Glomerular visceral epithelial cell (primary cell): Measurements from ENCODE around the gene VAV2.
A peak's percentile ranks its signal among the peaks of the same experiment; 100 is the strongest.
"Not testable (repeated sequence)": the region's sequence is repeated elsewhere in the genome, so short reads cannot be mapped to it uniquely, and the experiment has no call there.

Source experiments
- DNase-seq: peaks from one replicate; pipeline ENCODE4 v3.0.0-alpha.2; 2016; ENCODE audit errors: extremely low spot score

The VAV2 gene

DNA sequence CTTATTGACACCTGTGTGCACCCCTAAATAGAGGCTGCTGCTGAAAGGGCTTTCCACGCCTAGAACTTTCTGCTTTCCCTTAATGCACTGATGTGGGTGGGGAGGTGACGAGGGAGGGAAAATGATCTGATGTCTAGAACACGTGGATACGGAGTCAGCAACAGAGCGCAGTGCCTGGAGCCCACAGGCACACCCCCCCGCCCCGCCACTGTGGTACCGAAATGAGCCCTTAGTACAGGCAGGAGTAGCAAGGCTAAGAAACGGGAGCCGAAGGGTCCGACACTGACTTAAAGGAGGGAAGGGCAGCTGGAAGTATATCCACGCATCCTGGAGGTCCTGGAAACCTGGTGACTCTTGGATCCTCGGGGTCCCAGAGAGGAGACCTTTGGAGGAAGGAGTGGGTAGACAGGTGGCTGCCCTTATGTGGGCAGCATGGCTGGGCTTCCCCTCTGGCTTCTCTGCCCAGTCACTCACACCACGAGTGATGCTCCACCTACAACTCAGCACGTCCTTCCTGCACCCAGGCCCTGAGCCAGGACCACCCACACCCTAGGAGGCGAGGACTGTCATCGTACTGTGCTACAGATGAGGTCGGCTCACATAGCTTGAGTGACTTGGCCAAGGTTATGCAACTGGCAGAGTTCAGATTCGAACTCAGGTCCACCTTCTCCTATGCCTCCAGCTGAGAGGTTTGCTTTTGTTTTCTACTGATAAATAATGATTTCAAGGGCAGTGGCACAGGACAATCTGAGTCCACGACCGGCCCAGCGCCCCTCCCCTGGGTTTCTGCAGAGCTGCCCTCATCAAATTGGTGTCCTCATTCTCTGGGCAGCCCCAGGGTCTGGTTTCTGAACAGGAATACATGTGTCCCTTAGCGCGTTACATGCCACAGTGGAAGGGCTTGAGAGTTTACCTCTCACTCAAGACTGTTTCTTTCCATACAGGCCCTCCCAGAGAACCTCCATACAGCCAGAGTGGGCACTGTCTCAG, 4.7 kb upstream of the VAV2 start:
- DNase-seq, result no peak

DNA sequence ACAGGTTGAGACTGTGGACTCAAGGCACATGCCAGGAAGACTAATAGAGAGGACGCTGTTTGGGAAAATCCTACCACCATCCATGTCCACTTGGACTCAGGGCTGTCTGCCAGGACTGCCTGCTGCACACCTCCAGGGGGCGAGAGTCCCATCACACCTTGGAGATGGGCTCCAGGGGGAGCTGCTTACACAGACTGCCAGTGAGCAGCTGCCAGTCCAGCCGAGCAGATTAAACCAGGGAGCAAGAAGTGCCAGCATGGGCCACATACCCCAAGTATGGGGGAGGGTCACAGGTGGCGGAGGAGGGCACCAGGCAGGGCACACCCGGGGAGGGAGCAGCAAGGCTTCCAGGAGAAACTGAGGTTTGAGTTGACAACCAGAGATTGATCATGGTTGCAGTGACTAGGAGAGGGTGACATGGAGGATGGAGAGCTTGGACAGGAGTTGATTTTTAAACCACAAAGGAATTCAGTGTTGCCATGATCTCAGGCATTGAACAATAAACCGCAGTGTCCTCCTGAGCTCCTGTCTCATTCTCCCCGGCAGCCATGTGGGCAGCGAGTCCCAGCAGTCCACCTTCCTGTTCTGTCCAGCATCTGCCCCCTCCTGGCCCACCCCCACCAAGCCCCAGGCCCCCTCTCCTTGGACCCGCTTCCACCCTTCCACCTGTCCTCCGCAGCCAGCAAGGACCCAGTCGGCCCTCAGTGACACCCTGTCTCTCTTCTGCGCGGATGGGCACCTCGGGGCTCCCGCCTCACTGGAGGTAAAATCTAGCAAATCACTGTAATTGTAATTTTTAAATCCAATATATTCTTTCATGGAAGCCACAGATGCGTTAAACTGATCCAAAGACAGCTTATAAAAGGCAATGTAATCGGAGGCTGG, 3.1 kb upstream of the VAV2 start:
- peak; percentile 63 for DNase-seq

DNA sequence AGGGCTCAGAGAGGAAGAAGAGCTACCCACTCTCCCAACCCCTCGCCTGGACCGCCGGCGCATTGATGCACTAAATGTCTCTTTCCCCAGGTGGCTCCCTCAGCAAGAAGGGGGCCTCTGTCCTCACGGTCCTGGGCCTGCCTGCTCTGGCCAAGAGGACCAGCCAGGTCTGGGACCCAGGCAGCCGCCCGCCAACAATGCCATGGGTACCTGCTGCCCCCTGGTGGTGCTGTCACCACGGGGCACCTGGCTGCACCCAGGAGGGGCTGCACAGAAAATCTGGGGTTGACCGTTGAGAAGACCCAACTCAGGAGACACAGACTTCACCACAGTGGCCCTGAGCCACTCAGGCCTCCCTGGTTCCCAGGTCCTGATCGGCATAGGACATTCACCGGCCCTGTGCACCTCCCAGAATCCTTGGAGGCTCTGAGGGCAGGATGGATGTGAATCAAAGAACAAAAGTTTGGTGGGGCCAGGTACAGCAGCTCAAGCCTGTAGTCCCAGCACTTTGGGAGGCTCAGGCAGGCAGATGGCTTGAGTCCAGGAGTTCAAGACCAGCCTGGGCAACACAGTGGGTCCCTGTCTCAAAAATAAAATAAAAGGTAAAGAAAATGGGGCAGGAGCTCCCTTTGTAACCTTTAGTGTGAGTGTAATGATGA, 2.4 kb upstream of the VAV2 start:
- DNase-seq, result peak; percentile 79

DNA sequence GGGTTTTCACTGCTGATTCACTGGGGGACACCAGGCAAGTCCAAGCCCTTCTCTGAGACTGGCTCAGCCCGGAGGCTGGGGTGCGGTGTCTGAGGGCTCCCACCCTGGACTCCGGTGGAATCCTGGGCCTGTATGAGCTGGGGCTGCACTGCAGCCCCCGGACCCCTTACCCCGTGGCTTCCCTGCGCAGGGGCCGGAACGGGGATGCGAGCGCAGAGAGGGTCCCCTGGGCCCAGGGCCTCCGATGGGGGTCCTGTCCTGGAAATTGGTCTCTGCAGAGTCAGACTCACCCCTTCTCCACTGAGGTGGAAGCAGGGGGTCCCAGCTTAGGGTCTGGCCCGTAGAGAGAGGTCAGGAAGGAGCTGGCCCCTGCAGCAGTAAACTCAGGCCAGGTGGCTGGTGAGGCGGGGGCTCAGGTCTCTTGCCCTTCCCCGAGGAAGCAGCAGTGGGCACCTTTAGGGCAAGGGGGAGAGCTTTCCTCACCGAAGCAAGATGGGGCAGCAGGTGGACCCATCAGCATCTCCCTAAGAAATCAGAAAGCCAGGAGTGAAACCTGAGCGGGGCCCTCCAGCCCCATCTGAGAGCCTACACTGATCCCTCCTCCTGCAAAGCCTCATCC, 1.6 kb upstream of the VAV2 start:
- no peak for DNase-seq

DNA sequence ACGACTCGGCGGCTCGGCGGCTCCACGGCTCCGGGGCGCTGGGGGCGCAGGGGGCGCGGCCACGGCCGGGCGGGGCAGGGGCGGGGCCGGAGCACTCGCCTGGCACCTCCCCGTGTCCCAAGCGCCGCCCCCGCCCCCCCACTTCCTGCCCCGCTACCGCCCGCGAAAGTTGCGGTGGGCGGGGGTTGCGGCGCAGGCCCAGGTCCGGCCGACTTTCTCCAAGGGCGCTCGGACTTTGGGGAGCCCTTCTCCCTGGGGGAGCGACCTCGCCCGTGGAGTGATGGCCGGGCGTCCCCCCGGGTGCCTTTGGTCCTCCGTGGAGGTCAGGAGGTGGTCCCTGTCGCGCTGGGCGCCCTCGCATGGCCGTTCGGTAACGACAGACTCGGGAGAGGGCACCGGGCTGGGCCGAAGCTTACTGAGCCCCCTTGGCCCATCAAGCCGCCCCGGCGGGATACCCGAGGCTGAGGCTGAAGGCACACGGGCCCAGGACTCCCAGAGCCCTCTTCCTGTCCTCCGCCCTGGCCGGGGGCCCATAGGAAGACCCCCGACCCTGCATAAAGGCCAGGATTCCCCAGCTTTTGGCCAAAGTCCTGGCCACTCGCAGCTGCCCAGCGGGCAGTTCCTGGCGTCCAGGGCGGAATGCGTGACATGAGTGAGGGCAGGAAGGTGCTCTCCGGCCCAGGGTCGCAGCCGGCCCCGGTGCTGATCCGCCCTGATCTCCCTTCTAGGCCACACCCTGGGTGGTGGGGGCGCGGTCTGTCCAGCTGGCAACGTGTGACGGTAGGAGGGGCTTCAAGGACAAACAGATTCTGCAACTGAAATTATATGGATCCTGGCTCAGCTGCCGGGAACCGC, 883 bp upstream of the VAV2 start:
- DNase-seq, result peak; percentile 92

DNA sequence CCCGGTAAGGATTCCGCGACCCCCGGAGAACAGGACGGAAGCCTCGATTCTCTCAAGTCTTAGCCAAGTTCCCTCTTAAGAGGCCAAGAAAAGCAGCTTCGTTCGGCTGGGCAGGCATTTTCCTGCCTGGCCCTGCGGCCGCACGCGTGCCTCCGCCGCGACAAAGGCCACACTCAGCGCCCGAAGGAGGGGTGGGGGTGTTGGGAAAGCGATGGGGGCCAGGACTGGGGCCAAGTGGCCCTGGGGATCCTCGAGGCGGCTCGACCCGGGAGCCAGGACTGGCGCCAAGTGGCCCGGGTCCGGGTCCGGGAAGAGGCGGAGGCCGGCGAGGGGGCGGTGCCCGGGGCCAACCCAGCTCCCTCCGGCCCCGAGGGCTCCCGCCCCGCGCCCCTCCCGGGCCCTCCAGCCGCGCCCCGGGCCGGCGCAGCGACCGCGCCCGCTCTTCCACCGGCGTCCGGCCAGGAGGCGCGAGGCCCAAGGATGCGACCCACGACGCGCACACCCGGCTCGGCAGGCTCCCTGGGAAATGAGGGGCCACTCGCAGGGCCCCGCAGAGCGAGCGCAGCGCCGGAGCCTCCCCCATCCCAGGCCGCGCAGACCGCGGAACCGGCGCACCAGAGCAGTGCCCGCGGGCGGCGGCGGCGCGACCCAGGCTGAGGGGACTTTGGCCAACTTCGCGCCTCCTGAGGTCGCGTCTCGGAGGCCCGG, 756 bp downstream of the VAV2 start:
- peak; percentile 29 for DNase-seq

DNA sequence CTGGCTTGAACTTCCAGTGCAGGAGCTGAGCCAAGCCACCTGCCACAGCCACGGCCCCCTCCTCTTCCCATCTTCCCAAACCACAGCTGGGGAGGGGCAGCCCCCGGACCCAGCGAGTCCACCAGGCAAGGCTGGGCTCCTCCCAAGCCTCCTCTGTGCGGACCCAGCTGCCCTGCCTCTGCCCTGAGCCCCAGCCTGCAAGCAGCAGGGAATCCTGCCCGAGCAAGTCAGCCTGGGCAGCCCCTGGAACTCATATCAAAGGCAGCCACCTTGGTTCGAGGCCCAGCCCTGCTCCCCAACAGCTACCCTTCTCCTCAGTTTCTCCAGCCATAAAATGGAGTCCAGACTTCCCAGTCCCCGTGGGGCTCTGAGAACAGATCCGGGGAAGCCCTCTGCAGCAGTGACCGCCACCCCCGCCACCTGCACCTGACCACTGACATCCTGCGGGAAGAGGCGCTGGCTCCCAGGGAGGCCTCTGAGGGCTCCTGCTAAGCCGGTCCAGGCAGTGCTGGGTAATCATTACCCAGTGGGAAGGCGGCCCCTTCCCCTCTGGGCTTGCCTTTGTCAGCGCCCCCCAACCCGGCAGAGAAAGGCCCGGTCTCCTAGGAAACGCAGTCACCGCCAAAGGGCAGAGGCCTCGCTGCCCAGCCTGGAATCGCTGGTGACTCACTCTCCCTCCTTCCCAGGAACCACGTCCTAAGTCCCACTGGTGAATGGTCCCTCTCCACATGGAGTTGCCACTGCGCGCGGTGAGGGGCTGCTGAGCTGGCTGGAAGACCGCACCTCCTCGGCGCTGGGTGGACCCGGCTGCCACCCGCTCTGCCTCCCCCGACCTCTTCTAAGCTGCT, 1.5 kb downstream of the VAV2 start:
- DNase-seq, result peak; percentile 98

DNA sequence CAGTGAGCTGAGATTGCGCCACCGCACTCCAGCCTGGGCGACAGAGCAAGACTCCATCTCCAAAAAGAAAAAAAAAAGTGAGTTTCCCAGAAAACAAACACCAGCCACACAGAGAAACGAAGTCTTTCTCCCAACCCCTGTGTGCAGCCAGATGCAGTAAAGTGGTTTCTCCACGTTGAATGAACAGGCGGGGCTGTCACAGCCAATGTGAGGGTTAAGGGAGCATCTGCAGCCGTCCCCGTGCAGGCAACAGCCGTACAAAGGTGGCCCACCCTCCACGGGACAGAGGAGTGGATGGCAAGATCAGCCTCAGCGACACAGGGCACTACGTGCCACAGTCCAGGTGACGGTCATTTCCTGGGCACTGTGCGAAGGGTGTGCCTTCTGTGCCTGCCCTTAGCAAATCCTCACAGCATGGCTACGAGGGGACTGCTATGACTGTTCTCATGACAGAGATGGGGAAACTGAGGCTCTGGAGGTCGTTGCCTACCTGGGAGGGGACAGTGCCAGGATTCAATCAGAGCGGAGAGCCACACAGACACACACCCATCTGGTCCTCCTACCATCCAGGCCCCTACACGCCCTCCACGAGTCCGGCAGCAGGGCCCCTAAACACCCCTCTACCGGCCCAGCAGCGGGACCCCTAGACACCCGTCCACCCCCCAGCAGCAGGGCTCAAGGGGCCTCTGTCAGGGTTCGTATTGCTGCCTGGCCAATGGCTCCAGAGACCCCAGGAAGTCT, 2.3 kb downstream of the VAV2 start:
- no peak for DNase-seq

DNA sequence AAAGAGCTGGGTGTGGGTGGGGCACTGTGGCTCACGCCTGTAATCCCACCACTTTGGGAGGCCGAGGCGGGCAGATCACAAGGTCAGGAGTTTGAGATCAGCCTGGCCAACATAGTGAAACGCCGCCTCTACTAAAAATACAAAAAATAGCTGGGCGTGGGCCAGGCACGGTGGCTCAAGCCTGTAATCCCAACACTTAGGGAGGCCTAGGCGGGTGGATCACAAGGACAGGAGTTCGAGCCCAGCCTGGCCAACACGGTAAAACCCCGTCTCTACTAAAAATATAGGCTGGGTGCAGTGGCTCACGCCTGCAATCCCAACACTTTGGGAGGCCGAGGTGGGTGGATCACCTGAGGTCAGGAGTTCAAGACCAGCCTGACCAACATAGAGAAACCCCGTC, 3.4 kb downstream of the VAV2 start:
- DNase-seq, result not testable (repeated sequence)

DNA sequence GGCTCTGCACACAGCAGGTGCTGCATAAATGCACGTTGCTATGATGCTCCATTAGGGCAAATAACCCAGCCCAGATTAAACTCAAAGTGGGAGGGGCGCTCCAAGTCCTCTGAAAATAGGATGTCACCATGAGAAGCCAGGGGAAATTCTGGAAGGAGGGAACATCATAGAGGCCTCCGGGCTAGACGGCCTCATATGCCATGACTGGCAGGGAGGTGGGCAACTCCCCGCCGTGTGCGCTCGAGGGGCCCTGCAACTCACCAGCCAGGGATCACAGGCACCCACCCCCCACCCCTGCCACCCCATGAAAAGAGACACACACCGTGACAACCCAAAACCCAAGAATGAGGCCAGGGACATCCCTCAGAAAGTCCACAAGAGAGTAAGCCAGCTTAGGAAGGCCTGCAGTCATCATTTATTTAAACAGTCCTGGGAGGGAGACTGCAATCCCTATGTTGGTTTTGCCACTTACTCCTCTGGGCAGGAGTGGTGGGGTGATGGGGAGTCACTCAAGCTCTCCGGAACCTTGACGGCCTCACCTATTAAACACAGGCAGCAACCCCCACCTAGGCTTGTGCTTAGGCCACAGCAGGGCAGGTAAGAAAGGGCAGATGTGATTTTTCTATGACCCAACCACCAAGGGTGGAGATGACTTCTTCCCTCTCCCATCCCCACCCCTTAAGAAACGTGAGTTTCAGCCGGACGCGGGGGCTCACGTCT, 4.0 kb downstream of the VAV2 start:
- DNase-seq, result no peak

DNA sequence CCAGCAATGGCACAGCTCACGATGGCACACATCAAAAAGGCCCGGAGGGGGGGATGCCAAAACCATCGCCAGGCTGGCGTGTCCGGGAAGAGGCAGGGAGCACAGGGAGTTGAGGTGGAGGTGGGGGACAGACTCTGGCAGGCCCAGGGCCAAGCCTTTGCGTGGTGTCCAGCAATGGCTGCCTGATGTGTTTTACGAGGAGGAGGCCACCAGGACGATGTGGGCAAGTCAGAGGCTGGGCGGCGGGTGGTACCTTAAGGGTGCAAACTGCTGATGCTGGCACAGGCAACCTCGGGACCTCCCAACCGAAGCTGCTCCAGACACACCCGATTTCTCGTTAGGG, 4.7 kb downstream of the VAV2 start:
- DNase-seq, result no peak

DNA sequence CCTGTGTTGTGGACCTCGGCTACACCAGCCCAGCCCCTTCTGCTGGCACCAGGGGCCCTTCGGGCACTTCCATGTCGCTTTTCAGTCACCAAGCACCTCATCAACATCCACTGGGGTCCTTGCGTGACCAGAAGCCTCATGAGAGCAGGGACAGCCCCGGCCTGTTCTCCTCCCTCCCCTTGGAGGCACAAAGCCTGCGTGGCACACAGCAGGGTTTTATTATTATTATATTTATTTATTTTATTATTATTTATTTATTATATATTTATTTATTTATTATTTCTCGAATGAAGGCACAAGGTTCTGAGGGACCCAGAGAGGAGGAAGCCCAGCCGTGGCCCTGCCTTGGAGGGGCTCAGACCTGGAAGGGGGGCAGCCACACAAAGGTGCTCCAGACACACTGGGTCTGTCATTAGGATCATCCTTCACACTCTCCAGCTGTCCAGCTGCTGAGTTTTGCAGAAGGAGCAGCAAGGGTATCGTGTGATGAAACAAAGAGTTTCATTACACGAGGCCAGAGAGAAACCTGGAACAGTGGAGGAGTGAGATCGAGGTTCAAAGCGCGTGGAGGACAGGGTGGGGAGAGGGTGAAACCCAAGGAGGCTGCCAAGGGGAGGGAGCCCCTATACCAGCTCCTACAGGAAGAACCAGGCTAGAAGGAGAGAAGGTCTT, 5.2 kb downstream of the VAV2 start:
- DNase-seq, result no peak

DNA sequence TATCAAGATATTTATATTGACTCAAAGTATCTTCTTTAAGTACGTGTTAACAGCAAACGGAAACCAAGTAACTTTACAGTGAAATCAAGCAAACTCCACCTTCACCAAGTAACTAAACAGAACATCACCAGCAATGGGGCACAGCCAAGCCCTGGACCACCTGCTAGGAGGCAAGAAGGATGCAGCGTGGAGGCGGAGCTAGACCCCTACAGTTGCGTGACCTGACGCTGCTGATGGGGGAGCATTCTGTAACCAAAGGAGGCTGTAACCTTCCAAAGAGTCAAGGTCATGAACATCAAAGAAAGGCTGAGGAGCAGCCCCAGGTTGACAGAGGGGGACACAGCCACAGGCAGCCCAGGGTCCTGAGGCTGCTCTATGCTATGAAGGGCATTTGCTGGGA, 6.1 kb downstream of the VAV2 start:
- no peak for DNase-seq

DNA sequence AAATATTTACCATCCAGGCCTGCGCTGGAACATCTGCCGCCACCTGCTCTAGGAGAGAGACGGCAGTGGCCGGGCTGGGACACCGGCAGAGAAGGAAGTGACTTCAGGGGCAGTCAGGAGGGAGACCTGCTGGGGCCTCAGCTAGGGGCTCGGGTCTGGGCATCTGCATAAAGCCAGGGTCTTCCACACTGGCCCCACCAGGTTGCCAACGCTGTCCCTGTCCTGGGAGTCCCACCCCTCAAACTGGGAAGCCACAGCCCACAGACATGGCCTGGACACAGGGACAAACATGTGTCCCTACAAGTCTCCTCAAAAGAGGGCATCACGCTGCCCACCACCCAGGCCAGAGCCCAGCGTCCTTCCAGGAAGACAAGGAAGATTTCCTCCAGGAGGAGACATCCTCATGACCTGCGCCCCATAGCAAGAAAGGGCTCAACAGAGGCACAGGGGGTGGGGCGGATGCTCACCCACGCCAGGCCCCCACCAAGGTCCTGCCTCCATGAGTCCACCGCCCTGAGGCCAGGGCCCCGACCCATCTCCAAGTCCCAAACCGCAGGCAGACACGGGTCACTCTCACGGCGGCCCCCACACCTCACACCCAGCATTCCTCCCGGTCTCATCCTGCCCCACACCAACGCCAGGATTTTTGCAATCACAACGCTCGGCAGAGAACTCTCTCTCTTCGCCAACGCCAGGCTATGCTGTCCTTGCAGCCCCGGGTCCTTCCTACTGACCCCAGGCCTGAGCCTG, 9.0 kb downstream of the VAV2 start:
- DNase-seq, result no peak

DNA sequence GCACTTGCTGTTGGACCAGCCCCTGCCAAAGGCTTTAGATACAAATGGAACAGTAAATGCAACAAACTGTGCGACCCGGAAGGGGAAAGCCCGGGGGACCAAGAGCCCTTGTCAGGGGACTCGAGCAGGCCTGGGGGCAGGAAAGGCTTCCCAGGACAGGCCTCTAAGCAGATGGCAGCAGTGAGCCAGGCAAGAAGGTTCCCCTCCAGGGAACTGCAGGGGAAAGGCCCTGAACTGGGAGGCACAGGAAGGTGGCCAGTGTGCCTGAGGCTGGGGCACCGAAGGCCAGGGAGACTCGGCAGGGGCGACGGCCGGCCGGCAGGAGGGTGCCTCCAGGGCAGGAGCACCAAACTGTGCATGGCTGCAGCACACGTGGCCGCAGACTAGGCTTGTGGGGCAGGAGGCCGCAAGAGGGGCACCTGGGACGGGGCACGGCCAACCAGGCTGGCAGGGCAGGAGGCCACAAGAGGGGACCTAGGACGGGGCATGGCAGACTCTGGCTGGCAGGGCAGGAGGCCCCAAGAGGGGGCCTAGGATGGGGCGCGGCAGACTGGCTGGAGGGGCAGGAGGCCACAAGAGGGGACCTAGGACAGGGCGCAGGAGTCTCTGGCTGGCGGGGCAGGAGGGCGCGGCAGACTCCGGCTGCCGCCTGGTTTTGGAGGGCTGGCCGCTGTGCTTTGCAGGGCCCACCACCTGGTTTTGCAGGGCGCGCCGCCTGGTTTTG, 10.0 kb downstream of the VAV2 start:
- no peak for DNase-seq

DNA sequence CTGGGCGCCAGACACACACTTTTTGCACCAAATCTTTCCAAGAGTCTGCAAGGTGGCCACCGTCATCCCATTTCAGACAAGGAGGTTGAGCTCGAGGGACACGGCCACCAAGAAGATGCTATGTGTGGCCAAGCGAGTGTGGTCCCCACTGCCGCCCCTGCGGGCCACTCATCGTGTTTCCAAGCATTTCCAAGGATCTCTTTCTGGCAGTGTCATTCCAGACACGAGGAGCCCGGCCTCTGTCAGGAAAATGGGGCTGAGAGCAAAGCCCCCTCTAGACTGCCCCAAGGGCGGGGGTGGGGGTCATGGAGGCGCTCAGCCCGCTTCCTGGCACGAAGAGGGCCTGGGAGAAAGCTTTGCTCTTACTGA, 10.6 kb downstream of the VAV2 start:
- no peak for DNase-seq
